ENCODE results near the gene CSNK1G2. TPM values are rescaled to one million over a fixed set of nuclear protein-coding genes. Genes with fewer than 3 reads are reported as not detected.
A peak's percentile ranks its signal among the peaks of the same experiment; 100 is the strongest.

CSNK1G2 gene
- total RNA-seq, 1 donor from 2014 or later, result 58.4 TPM

DNA sequence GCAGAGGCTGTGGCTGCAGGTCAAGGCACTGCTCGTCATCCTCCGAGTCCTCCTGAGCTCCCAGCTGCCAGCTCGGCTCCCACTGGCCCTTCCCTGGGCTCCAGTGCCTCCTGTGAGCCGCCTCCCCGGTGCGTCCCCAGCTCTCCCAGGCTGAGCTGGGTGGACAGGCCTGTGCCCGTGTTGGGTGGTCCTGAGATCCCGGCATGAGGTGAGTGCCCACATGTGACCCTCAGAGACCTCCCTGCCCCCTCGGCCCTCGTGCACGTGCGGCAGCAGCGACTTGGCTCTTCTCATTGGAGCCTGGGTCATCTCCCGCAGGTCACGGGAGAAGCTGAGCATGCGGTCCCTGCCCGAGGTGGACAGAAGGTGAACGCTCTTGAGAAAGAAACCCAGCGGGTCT is 20.3 kb upstream of the CSNK1G2 start:
- Histone ChIP-seq H3K4me3 (ENCODE audit: low read depth, low read length) (no peak overlapping the region), H3K36me3 (ENCODE audit: control insufficient read depth, insufficient read depth, low read length) (peaks cover 25% of the 10 kb centered on the region), H3K27me3 (ENCODE audit: control insufficient read depth, insufficient read depth, low read length) (no peaks in the 10 kb centered on the region)
- no peak for TF ChIP-seq CTCF (IDR thresholded peaks at IDR 0.05; ENCODE audit: insufficient read depth, low read length, severe bottlenecking)
- FAIRE-seq, result no peak
- no peak for DNase-seq (ENCODE audit: low read depth)

- Histone ChIP-seq H3K4me3 (ENCODE audit: low read depth, low read length) (no peak overlapping the region), H3K27me3 (ENCODE audit: control insufficient read depth, insufficient read depth, low read length) (no peaks in the 10 kb centered on the region), H3K36me3 (ENCODE audit: control insufficient read depth, insufficient read depth, low read length) (peaks cover 25% of the 10 kb centered on the region)
- TF ChIP-seq CTCF (IDR thresholded peaks at IDR 0.05; ENCODE audit: insufficient read depth, low read length, severe bottlenecking), result no peak
- DNase-seq (ENCODE audit: low read depth) (no peak), FAIRE-seq (no peak)
These were observed 19.6 kb upstream of the CSNK1G2 start for GRCh38 chr19:1921326-1921725.

- Histone ChIP-seq H3K36me3 (ENCODE audit: control insufficient read depth, insufficient read depth, low read length) (peaks cover 25% of the 10 kb centered on the region), H3K4me3 (ENCODE audit: low read depth, low read length) (no peak overlapping the region), H3K27me3 (ENCODE audit: control insufficient read depth, insufficient read depth, low read length) (no peaks in the 10 kb centered on the region)
- no peak for TF ChIP-seq CTCF (IDR thresholded peaks at IDR 0.05; ENCODE audit: insufficient read depth, low read length, severe bottlenecking)
- DNase-seq (ENCODE audit: low read depth), result no peak
- FAIRE-seq, result no peak
These were observed 19.1 kb upstream of the CSNK1G2 start for GRCh38 chr19:1921825-1922224.

GRCh38 chr19:1922803-1923202 is 18.2 kb upstream of the CSNK1G2 start:
- FAIRE-seq, result peak; percentile 91
- no peak overlapping the region for H3K4me3 ChIP-seq (ENCODE audit: low read depth, low read length)
- H3K36me3 ChIP-seq (ENCODE audit: control insufficient read depth, insufficient read depth, low read length), result peaks cover 24% of the 10 kb centered on the region
- no peak for DNase-seq (ENCODE audit: low read depth)
- no peaks in the 10 kb centered on the region for H3K27me3 ChIP-seq (ENCODE audit: control insufficient read depth, insufficient read depth, low read length)
- no peak for TF ChIP-seq CTCF (IDR thresholded peaks at IDR 0.05; ENCODE audit: insufficient read depth, low read length, severe bottlenecking)

GRCh38 chr19:1923319-1923718 is 17.7 kb upstream of the CSNK1G2 start:
- H3K27me3 ChIP-seq (ENCODE audit: control insufficient read depth, insufficient read depth, low read length), result no peaks in the 10 kb centered on the region
- DNase-seq (ENCODE audit: low read depth) (no peak), FAIRE-seq (no peak)
- no peak overlapping the region for H3K4me3 ChIP-seq (ENCODE audit: low read depth, low read length)
- H3K36me3 ChIP-seq (ENCODE audit: control insufficient read depth, insufficient read depth, low read length), result peaks cover 21% of the 10 kb centered on the region
- TF ChIP-seq CTCF (IDR thresholded peaks at IDR 0.05; ENCODE audit: insufficient read depth, low read length, severe bottlenecking), result no peak

DNA sequence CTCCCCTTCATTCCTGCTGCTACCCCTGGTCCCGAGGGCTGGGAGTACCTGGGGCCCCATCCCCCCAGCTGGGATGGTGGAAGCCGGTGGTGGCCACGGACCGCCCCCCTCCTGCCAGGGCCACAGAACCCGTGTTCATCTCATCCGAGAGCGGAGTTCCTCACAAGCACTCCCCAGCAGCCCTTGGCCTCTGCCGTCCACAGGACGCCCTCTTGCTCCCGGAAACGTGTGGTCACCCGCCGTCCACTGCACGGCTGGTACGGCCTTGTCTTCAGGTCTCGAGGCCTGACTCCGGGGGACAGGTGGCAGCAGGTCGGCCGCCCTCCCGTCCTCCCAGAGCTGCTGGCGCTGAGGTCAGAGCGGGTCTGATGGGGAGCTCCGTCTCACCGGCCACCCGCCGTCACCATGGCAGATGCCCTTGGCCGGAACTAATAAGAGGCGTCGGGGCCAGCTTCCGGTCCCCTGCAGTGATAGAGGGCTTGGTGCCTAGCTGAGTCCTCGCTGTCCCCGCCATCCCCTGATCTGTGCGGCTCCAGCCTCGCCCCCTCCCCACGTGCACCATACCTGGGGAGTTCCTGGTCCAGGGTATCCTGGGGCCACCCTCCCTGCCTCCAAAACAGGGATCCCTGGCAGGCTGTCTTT is 16.5 kb upstream of the CSNK1G2 start:
- H3K4me3 ChIP-seq (ENCODE audit: low read depth, low read length), result no peak overlapping the region
- H3K36me3 ChIP-seq (ENCODE audit: control insufficient read depth, insufficient read depth, low read length), result peaks cover 21% of the 10 kb centered on the region
- no peak for FAIRE-seq
- TF ChIP-seq CTCF (IDR thresholded peaks at IDR 0.05; ENCODE audit: insufficient read depth, low read length, severe bottlenecking), result no peak
- no peak for DNase-seq (ENCODE audit: low read depth)
- no peaks in the 10 kb centered on the region for H3K27me3 ChIP-seq (ENCODE audit: control insufficient read depth, insufficient read depth, low read length)

All from bronchial epithelial cell (primary cell).